GM18505 (cell line): Measurements from ENCODE around the gene SFTA2.
"Not testable (repeated sequence)": the region's sequence is repeated elsewhere in the genome, so short reads cannot be mapped to it uniquely, and the experiment has no call there.

ENCODE experiments used
- ATAC-seq: cut with Tn5 transposase; IDR thresholded peaks from one replicate; pipeline ENCODE4 v1.9.1; 2021; ENCODE audit not compliant: unreplicated experiment
- POLR2A ChIP-seq: IDR thresholded peaks from 4 replicates; pipeline ENCODE4 v1.6.1; 2011; ENCODE audit warnings: borderline replicate concordance; ENCODE audit not compliant: insufficient read depth, insufficient read length; ENCODE audit errors: extremely low read depth

SFTA2 gene

DNA sequence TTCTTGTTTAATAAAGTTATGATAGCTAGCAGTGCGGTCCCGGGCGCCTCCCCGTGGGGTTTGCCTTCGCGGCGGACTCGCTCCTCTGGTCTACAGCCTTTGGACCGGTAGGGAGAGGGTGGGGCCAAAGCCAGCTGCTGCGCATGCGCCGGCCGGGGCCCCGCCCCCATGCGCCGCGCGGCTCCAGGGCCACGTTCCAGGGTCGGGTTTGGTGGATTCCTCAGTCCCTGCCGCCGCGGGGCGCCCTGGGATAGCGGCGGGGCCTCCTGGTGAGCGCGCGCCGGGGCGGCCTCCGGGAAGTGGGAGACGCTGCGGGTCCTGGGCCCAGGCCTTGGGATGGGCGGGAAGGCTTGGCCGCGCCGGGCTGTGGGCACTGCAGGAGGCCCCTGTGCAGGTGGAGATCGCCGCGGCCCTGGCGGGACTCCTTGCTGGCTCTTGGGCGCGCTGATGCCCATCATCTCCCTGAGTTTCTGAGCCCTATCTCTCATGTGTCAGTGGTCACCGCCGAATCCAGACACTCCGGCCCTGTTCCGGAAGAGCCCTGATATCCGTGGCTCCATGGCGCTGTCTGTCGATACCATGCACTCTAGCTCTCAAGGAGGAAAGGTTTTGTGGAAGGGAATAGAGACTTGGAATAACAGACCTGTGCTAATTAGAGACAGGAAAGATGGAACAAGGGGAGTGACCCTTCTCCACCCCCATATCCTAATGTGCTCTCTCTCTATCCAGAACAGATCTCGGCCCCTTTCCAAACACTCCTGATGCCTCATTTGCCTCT is 17.7 kb downstream of the SFTA2 start, which contains the start of gene VARS2:
Gene VARS2 (plus strand): TSS at position 163 of the 778 bp plus-strand sequence. CDS start 599 bp downstream, at position 762.
- ATAC-seq: peak; percentile 85
- TF ChIP-seq POLR2A: peak; percentile 83

DNA sequence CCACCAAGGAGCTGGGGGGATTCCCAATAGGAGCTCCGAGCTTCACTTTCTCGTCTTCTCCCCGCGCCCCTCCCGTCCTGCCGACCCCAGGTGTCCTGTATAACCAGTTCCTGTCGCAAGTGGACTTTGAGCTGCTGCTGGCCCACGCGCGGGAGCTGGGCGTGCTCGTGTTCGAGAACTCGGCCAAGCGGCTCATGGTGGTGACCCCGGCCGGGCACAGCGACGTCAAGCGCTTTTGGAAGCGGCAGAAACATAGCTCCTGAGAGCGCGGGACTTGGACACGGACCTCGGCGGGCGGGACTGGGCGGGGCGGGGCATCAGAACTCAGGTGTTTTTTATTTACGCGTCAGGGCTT is 18.3 kb downstream of the SFTA2 start:
- TF ChIP-seq POLR2A: no peak
- no peak for ATAC-seq

DNA sequence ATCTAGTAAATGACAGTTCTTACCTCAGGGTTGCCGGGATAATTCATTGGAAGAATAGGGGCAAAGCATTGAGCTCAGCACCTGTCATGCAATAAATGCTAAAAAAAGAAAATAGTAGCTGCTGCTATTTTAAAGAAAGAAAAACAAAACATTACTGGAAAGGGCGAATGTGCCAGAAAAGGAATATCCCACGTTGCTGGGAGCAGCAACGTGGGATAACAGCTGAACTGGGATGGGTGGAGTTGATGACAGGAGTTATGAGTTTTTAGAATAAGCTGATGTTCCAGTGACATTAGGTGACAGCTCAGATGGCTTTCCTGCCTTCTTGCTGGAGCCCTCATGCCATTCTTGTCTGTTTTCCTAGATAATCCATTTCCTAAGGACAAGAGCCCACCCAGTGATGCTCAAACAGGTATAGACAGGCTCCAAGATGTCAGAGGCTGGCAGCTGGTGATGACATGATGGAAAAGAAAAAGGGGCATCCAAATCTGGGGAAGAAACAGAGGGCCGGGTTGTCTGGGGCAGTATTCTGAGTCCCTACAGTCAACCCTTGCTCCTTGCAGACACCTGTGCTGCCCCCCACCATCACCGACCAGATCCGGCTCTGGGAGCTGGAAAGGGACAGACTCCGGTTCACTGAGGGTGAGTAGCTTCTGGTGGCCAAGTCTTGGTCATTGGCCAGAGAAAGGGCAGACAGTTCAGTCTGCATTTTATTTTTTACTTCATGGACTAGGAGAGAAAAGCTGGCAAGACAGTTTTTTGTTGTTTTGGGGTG is 19.0 kb downstream of the SFTA2 start:
- no peak for ATAC-seq
- TF ChIP-seq POLR2A: no peak

DNA sequence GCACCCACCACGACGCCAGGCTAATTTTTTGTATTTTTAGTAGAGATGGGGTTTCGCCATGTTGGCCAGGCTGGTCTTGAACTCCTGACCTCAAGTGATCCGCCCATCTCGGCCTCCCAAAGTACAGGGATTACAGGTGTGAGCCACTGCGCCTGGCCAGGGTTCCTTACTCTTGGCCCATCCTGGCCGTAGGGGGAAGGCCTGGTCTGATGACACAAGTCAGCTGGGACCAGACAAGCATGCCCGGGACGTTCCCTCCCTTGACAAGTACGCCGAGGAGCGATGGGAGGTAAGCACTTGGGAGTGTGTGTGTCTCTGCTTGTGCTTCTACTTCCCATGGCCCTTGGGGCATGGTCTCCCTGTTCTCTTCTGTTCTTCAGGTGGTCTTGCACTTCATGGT is 21.5 kb downstream of the SFTA2 start:
- not testable (repeated sequence) for ATAC-seq

DNA sequence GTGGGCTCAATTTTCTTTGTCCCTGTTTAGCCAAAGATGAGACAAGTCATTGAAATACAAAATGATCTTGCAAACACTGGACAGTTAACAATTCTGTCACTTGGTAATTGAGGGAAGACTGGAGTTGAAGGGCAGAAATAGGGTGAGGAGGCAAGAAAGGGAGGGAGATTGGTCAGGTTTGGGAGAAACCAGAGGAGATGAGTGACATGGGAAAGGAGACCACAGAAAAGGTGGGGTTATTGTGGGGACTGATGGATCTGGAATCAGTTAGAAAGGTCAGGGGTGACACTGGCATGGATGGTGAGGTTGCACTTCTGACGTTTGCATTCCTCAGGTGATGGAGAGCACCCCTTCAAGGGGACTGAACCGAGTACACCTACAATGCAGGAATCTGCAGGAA is 23.3 kb downstream of the SFTA2 start:
- ATAC-seq: no peak
- no peak for TF ChIP-seq POLR2A

DNA sequence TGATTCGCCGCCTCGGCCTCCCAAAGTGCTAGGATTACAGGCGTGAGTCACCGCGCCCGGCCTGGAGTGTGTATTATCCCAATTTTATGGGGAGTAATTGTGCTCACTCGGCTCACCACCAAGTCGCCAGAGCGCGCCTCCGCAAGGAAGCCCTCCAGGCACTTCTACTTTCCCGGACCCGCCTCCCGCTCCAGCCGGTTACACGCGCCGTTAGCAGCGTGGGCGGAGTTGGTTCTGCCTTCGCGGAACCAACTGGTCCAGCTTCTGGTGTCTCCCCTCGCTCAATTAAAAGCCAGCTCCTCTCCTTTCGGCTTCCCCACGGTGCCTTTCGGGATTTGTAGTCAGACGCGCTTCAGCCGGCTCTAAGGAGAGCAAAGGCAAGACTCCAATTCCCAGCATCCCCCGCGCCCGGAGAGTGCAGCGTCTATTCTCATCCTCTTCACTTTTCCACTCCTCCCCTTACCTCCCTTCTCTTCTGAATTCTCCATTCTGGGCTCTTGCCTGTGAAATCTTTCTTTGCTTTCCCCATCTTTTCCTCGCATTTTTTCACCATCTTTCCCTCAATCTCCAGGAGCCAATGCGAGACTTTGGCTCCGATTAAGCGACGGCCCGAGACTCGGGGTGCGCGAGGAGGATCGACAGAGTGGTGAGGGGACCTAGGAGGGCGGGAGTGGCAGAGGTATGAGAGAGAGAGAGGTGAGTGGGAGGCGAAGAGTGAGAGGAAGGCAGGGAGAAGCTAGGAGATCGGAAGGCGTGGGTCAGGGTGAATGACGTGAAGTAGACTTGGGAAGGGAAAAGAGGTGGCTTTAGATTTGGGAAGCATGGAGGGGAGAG is 24.0 kb downstream of the SFTA2 start, which contains the start of gene GTF2H4:
Gene GTF2H4 (plus strand): TSS at position 450 of the 834 bp plus-strand sequence.
- peak; percentile 89 for ATAC-seq
- peak; percentile 59 for TF ChIP-seq POLR2A

DNA sequence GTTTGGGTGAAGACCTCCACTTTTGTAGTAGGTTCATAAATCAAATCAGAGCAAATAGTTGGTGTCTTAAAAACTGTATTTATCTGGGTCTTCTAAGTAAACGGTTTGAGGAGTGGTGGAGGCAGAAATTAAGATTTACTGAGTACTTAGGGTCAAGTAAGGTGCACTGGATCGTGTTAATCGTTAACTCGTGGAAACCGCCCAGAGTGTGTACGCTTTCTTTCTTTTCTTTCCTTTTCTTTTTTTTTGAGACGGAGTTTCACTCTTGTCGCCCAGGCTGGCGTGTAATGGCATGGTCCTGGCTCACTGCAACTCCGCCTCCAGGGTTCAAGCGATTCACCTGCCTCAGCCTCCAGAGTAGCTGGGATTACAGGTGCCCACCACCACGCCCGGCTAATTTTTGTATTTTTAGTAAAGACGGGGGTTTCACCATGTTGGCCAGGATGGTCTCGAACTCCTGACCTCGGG is 24.6 kb downstream of the SFTA2 start:
- ATAC-seq: not testable (repeated sequence)

DNA sequence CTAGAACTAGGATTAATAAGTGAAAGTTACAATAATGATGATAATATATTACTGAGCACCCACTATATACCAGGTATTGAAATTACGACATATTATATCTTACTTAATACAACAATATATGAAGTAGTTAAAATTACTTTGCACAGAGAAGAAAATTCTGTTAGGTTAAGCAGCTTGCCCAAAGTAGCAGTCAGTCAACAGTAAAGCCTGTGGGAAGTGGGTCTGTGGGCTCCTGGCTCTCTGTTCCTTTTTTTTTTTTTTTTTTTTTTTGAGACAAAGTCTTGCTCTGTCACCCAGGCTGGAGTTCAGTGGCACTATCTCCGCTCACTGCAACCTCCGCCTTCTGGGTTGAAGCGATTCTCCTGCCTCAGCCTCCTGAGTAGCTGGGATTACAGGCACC is 28.7 kb downstream of the SFTA2 start:
- ATAC-seq: no peak
- no peak for TF ChIP-seq POLR2A

DNA sequence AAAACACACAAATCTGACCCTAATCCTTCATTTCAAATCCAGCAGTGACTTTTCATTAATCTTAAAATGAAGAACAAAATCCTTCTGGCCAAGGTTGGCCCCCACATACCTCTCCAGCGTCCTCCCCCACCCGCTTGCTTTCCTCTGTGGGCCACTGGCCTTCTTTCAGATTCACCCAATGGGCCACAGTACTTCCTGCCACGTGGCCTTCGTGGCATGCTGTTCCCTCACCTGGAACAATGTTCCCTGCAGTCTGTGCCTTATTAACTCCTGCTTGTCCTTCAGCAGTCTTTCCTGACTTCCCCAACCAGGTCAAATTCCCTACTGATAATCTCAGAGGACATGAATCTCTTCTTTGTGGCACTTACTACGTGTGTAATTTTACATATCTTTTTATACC is 29.3 kb downstream of the SFTA2 start:
- TF ChIP-seq POLR2A: no peak
- no peak for ATAC-seq

DNA sequence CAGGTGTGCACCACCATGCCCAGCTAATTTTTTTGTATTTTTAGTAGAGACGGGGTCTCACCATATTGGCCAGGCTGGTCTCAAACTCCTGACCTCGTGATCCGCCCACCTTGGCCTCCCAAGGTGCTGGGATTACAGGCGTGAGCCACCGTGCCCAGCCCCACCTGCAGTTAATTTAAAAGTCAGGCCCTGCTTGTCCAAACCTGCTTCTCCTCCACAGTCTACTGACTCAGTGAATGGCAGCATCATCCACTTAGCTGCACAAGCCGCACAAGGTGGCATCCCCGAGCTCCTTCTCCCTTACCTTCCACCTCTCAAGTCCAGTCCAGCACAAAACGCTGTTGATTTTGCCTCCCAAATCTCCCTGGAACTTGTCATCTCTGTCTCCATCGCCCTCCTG is 29.8 kb downstream of the SFTA2 start:
- not testable (repeated sequence) for ATAC-seq

DNA sequence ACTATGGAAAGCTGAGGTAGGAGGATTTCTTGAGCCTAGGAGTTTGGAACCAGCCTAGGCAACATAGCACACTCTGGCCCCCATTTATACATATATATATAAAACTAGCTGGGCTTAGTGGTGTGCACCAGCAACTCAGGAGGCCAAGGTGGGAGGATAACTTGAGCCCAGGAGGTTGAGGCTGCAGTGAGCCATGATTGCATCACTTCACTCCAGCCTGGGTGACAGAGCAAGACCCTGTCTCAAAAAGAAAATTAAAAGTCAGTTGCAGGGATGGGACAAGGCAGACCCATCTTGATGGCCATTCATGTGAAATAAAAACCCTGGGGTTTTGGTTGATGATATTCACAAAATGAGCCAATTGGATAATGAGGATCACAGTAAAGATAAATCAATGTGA is 30.5 kb downstream of the SFTA2 start:
- TF ChIP-seq POLR2A: no peak

DNA sequence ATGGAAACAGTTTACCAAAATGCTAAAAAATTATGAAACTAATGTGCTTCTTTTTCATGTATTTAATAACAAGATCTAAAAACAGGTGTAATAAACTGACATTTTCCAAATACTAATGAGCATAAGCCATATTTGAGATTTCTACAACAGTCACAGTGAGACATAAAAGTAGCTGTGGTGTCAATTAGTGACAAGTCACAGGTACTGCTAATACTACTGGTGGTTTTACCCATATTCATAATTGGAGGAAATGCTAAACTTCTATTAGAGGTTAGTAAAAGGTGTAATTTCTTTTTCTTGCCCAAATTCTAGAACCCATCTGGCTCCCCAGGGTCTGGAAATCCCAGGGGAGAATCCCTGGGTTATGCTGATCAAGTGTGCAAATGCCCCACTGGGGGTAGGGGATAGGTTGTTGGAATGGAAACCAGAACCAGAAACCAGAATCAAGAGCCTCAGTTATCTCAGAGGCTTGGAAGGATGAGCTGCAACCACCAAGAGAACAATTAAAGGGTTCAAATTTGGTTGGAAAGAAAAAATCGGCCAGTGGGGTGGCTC is 31.0 kb downstream of the SFTA2 start:
- TF ChIP-seq POLR2A: no peak
- ATAC-seq: no peak

More for the DNA sequence above, 30.5 kb downstream of the SFTA2 start:
- no peak for ATAC-seq

DNA sequence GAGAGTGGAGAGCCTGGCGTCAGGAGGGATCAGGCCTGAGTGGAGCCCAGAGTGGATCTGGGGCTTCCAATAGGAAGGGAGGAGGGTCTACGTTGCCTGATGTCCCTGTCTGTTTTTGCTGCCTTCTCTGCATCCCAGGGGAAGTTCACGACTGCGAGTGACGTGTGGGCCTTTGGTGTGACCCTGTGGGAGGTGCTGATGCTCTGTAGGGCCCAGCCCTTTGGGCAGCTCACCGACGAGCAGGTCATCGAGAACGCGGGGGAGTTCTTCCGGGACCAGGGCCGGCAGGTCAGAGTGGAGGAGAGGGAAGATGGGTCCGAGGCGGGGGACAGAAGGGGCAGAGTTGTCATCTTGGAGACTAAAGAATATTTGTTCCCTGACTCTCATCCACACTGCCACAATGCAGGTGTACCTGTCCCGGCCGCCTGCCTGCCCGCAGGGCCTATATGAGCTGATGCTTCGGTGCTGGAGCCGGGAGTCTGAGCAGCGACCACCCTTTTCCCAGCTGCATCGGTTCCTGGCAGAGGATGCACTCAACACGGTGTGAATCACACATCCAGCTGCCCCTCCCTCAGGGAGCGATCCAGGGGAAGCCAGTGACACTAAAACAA is 33.1 kb downstream of the SFTA2 start:
- no peak for TF ChIP-seq POLR2A

More for the DNA sequence above, 33.1 kb downstream of the SFTA2 start:
- no peak for ATAC-seq
